GM06990 (cell line): ENCODE data around the gene SLC30A4.

Source experiments
- DNase-seq: peaks from one replicate; pipeline ENCODE4 v3.0.0-alpha.2; 2011; ENCODE audit not compliant: insufficient read length; ENCODE audit errors: extremely low read depth
- H3K27me3 ChIP-seq: replicated peaks from 2 replicates; pipeline ENCODE4 v1.6.0; 2011; ENCODE audit warnings: low read length; ENCODE audit not compliant: control insufficient read depth, insufficient read depth
- H3K36me3 ChIP-seq: 2 replicates; pipeline ENCODE4 v1.5.1; 2011; ENCODE audit warnings: low read length; ENCODE audit not compliant: control insufficient read depth, insufficient read depth
- H3K4me3 ChIP-seq: replicated peaks from 2 replicates; pipeline ENCODE4 v1.5.1; 2011; ENCODE audit warnings: low read depth, mild to moderate bottlenecking, control low read depth, low read length
- TF ChIP-seq, protein P1 (sequence below): IDR thresholded peaks from 2 replicates; pipeline ENCODE4 v1.5.1; 2011; ENCODE audit warnings: low read length, control low read depth, mild to moderate bottlenecking, inconsistent platforms; ENCODE audit not compliant: insufficient read depth, poor library complexity, severe bottlenecking

Gene SLC30A4

DNA sequence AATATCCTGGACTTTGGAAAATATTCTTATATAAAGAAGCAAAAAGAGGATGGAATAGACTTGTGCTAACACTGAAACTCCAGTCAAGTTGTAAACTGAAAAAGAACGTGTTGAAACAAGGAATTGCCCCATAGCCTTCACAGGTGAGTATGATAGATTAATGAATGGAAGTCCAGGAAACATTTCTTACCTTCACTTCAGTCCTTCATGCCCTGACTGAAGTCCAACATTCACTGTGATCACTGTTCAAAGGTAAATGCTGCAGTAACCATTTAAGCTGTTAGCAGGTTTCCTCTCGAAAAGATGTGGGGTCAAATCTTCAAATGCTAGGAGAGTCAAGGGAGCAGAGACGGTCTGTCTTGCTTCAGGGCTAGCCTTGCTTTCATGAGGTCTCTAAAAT is 46.1 kb downstream of the SLC30A4 start:
- TF ChIP-seq, protein P1, sequence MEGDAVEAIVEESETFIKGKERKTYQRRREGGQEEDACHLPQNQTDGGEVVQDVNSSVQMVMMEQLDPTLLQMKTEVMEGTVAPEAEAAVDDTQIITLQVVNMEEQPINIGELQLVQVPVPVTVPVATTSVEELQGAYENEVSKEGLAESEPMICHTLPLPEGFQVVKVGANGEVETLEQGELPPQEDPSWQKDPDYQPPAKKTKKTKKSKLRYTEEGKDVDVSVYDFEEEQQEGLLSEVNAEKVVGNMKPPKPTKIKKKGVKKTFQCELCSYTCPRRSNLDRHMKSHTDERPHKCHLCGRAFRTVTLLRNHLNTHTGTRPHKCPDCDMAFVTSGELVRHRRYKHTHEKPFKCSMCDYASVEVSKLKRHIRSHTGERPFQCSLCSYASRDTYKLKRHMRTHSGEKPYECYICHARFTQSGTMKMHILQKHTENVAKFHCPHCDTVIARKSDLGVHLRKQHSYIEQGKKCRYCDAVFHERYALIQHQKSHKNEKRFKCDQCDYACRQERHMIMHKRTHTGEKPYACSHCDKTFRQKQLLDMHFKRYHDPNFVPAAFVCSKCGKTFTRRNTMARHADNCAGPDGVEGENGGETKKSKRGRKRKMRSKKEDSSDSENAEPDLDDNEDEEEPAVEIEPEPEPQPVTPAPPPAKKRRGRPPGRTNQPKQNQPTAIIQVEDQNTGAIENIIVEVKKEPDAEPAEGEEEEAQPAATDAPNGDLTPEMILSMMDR, result no peak
- Histone ChIP-seq H3K27me3 (no peaks in the 10 kb centered on the region), H3K36me3 (no peaks in the 10 kb centered on the region)

DNA sequence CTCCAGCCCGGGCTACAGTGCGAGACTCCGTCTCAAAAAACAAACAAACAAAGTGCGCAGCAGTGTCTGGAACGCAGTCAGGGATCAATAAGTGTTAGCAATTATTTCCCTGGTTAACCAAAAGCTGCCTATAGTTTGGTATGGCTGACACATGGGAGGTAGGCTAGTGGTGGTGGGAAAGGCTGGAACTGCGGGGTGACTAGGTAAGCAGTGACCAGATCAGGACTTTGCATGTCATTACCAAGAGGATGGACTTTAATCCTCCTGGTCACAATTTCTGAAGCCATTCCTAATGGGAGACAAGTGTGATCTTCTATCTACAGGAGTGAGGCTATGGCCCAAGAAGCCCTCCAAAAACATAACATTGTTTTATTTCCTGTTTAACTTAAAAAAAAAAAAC is 47.8 kb downstream of the SLC30A4 start:
- Histone ChIP-seq H3K27me3 (no peaks in the 10 kb centered on the region), H3K36me3 (no peaks in the 10 kb centered on the region), H3K4me3 (no peak overlapping the region)
- TF ChIP-seq, protein P1, result no peak
- no peak for DNase-seq

More for the DNA sequence above, 46.1 kb downstream of the SLC30A4 start:
- no peak for DNase-seq
- H3K4me3 ChIP-seq, result no peak overlapping the region

DNA sequence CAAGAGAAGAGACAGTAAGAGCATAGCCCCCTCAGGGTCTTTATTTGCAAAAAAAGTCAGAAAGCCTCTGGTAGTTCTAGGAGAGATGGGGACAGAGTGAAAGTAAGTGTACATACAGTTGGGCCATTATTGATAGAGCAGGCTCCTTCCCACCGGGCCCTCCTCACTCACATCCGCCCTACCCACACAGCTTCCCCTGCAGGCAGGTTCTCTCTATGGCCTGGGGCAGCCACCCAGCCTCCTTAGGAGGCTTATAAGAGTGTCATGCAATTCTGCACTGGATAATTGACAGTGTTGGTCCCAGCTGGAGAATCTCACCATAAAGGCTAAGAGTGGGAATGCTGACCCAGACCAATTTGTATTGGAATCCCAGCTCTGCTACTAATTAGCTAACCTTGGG is 49.5 kb downstream of the SLC30A4 start:
- H3K36me3 ChIP-seq, result no peaks in the 10 kb centered on the region
- no peaks in the 10 kb centered on the region for H3K27me3 ChIP-seq
- TF ChIP-seq, protein P1, result no peak
- no peak overlapping the region for H3K4me3 ChIP-seq
- no peak for DNase-seq

DNA sequence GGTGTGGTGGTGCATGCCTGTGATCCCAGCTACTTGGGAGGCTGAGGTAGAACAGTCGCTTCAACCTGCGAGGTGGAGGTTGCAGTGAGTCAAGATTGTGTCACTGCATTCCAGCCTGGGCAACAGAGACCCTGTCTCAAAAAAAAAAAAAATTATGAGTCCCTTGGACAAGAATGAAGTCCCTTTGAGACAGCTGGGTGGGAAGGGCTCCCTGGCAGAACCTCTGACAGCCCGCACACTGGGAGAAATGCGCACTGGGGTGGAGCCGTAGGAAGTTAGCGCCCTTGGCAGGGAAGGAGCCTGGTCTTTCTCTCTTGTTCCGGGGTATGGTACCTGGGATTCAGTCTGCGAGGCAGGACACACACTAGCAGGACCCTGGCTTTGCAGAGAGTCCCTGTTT is 51.4 kb downstream of the SLC30A4 start:
- no peaks in the 10 kb centered on the region for H3K27me3 ChIP-seq
- no peak overlapping the region for H3K4me3 ChIP-seq
- DNase-seq, result no peak
- H3K36me3 ChIP-seq, result no peaks in the 10 kb centered on the region
- TF ChIP-seq, protein P1, result no peak

DNA sequence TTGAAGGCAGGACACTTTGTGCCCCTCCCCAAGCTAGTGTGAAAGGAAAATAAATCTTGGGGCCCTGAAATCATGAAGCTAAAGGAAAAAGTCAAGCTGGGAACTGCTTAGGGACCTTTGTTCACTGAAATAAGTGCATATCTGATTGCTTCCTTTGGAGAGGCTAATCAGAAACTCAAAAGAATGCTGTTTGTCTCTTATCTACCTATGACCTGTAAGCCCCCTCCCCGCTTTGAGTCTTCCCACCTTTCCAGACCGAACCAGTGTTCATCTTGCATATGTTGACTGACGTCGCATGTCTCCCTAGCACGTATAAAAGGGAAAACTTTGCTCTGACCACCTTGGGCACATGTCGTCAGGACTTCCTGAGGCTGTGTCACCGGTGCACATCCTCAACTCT is 53.1 kb downstream of the SLC30A4 start:
- TF ChIP-seq, protein P1, result no peak
- no peak for DNase-seq
- no peaks in the 10 kb centered on the region for H3K27me3 ChIP-seq

DNA sequence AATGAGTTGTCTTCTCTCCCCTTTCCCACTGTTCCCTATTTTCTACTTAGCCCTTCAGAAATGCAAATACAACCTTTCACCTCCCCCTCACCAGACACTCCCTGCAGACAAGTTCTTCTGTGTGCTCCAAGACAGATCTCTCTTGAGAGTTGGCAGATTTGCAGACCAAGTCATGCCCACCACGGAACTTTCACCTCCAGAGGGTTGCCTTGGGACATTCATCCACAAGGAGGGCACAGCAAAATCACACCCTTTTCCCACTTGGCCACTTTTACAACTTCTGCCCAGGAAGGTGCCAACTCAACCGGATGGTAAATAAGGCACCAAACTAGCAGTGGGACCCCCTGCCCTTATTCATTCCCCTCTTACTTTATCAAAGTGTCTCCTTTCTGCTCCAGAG is 53.5 kb downstream of the SLC30A4 start:
- no peak overlapping the region for H3K4me3 ChIP-seq
- H3K27me3 ChIP-seq, result no peaks in the 10 kb centered on the region
- H3K36me3 ChIP-seq, result no peaks in the 10 kb centered on the region
- TF ChIP-seq, protein P1, result no peak
- DNase-seq, result no peak

More for the DNA sequence above, 53.1 kb downstream of the SLC30A4 start:
- Histone ChIP-seq H3K36me3 (no peaks in the 10 kb centered on the region), H3K4me3 (no peak overlapping the region)
